ENCODE measurements around the gene ILKAP. TPM values are rescaled to one million over a fixed set of nuclear protein-coding genes. Genes with fewer than 3 reads are reported as not detected.
A peak's percentile ranks its signal among the peaks of the same experiment; 100 is the strongest.

The ILKAP gene
- total RNA-seq, 1 donor from 2014 or later = 34.1 TPM

GRCh38 chr2:238207006-238207405 lies 3.5 kb upstream of the ILKAP start:
- Mint-ChIP-seq H3K4me3 (ENCODE audit: unreplicated experiment) (no peak overlapping the region), H3K36me3 (ENCODE audit: unreplicated experiment) (no peaks in the 10 kb centered on the region), H3K27ac (ENCODE audit: unreplicated experiment) (no peak overlapping the region), H3K9me3 (ENCODE audit: unreplicated experiment) (no peaks in the 10 kb centered on the region), H3K4me1 (ENCODE audit: unreplicated experiment) (peaks cover 6% of the 10 kb centered on the region), H3K27me3 (ENCODE audit: unreplicated experiment) (peaks cover 3% of the 10 kb centered on the region)
- TF ChIP-seq, protein P1, sequence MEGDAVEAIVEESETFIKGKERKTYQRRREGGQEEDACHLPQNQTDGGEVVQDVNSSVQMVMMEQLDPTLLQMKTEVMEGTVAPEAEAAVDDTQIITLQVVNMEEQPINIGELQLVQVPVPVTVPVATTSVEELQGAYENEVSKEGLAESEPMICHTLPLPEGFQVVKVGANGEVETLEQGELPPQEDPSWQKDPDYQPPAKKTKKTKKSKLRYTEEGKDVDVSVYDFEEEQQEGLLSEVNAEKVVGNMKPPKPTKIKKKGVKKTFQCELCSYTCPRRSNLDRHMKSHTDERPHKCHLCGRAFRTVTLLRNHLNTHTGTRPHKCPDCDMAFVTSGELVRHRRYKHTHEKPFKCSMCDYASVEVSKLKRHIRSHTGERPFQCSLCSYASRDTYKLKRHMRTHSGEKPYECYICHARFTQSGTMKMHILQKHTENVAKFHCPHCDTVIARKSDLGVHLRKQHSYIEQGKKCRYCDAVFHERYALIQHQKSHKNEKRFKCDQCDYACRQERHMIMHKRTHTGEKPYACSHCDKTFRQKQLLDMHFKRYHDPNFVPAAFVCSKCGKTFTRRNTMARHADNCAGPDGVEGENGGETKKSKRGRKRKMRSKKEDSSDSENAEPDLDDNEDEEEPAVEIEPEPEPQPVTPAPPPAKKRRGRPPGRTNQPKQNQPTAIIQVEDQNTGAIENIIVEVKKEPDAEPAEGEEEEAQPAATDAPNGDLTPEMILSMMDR (IDR thresholded peaks at IDR 0.05) = no peak
- DNase-seq (ENCODE audit: extremely low spot score, unreplicated experiment) = no peak

GRCh38 chr2:238203973-238204683 lies 633 bp upstream of the ILKAP start:
- peaks cover 3% of the 10 kb centered on the region for H3K36me3 Mint-ChIP-seq (ENCODE audit: unreplicated experiment)
- peaks cover 27% of the 10 kb centered on the region for H3K4me1 Mint-ChIP-seq (ENCODE audit: unreplicated experiment)
- no peaks in the 10 kb centered on the region for H3K9me3 Mint-ChIP-seq (ENCODE audit: unreplicated experiment)
- TF ChIP-seq, protein P1 (IDR thresholded peaks at IDR 0.05) = no peak
- H3K27ac Mint-ChIP-seq (ENCODE audit: unreplicated experiment) = peak overlapping the region; percentile 78
- no peak for DNase-seq (ENCODE audit: extremely low spot score, unreplicated experiment)
- H3K4me3 Mint-ChIP-seq (ENCODE audit: unreplicated experiment) = peak overlapping the region; percentile 71
- H3K27me3 Mint-ChIP-seq (ENCODE audit: unreplicated experiment) = no peaks in the 10 kb centered on the region

DNA sequence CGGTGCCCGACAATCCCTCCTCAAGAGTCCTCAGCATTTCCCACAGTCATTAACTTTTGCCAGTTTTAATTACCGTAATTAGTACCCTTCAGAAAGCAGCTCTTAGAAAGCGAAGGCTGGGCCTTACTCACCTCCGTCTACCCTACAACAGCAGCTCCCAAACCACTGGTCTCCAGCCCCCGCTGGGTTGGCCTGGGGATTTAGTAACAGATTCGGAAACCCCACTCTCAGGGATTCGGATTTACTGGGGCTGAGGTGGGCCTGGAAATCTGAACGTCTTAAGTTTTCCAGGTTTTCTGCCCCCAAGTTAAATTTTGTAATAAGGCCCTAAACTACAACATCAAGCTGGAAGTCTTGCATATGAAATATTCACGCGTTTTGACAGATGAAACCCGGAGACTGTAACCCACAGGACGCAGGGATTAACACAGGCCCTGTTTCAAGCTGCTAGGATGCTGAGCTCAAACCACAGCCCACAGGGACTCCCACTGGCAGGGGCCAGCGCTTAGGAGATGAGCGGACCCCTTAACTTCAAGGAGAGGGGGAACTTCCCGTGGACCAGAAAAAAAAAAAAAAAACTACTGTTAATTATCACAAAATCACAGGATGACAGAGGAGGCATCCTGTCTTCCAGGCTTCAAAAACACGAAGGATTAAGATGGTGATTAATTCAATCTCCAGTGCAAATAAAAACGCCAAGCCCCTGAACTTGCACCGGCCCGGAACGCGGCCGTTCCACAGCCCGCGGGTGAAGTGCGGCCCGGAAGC lies 985 bp downstream of the ILKAP start:
- H3K27me3 Mint-ChIP-seq (ENCODE audit: unreplicated experiment) = no peaks in the 10 kb centered on the region
- H3K27ac Mint-ChIP-seq (ENCODE audit: unreplicated experiment) = peak overlapping the region; percentile 87
- H3K36me3 Mint-ChIP-seq (ENCODE audit: unreplicated experiment) = peaks cover 3% of the 10 kb centered on the region
- DNase-seq (ENCODE audit: extremely low spot score, unreplicated experiment) = no peak
- peak overlapping the region; percentile 87 for H3K4me3 Mint-ChIP-seq (ENCODE audit: unreplicated experiment)
- H3K9me3 Mint-ChIP-seq (ENCODE audit: unreplicated experiment) = no peaks in the 10 kb centered on the region
- H3K4me1 Mint-ChIP-seq (ENCODE audit: unreplicated experiment) = peaks cover 35% of the 10 kb centered on the region
- TF ChIP-seq, protein P1 (IDR thresholded peaks at IDR 0.05) = no peak

DNA sequence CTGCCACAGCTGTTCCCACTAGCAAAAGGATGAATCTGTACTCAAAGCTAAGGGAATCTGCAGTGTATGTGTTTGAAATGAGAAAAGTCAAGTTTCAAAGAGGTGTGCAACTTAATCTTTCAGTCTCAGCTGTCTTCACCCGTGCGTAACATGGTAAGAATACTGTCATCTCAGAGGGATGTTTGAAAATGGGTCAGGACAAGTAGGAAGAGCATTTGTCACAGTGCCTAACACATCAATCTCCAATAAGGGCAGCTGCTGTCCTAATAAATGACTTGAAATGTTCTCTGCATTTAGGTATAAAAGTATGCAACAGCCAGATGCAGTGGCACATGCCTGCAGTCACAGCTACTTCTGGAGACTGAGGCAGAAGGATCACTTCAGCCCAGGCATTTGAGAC lies 13.1 kb downstream of the ILKAP start:
- TF ChIP-seq, protein P1 (IDR thresholded peaks at IDR 0.05) = no peak
- DNase-seq (ENCODE audit: extremely low spot score, unreplicated experiment) = no peak
- Mint-ChIP-seq H3K4me1 (ENCODE audit: unreplicated experiment) (no peaks in the 10 kb centered on the region), H3K27ac (ENCODE audit: unreplicated experiment) (no peak overlapping the region), H3K4me3 (ENCODE audit: unreplicated experiment) (no peak overlapping the region), H3K27me3 (ENCODE audit: unreplicated experiment) (no peaks in the 10 kb centered on the region), H3K9me3 (ENCODE audit: unreplicated experiment) (no peaks in the 10 kb centered on the region), H3K36me3 (ENCODE audit: unreplicated experiment) (peaks cover 53% of the 10 kb centered on the region)
